Measurements from ENCODE around the gene LIPA.

DNA sequence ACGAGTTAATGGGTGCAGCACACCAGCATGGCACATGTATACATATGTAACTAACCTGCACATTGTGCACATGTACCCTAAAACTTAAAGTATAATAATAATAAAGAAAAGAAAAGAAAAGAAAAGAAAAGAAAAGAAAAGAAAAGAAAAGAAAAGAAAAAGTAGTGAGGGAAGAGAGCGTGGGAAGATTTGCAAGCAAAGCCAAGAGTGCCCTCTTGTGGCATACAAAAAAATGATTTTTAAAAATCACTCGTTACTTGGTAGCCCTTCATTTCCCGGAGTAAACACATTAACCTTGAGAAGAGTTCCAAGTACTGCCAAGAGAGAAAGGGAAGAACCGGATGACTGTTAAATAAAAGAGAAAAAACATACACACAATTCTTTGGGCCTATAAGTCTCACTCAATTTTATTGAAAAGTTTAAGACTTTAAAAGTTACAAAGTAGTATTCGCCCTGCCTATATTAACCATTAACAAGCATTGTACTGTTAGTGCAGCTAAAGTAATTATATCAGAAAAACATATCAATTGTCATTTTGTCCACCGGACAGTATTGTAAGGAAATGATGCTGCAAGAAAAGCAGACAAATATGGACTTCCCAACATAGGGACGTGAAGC is 38.3 kb downstream of the LIPA start:
- TF ChIP-seq POLR2A (IDR thresholded peaks at IDR 0.05; ENCODE audit: low read length) (no peak), GATA1 (IDR thresholded peaks at IDR 0.05; ENCODE audit: low read depth, low read length) (no peak)
